B cell (primary cell): ENCODE measurements around the gene PNMA8C. TPM values are rescaled to one million over a fixed set of nuclear protein-coding genes. Genes with fewer than 3 reads are reported as not detected.

Experiments
- ATAC-seq: fragments of 200-7000 bp; cut with Tn5 transposase; one replicate; pipeline ENCODE4 v1.10.0; 2021; ENCODE audit warnings: low read depth, mild to moderate bottlenecking, moderate number of reproducible peaks, moderate library complexity
- CTCF ChIA-PET: fragments of 350-600 bp; sonication (Branson Sonifier 250); formaldehyde crosslinking; loops from one replicate; lab custom pipeline; 2021; ENCODE audit warnings: antibody characterized with exemption, inconsistent platforms; lab: Charles Lee
- POLR2A ChIA-PET: fragments of 350-600 bp; sonication (Branson Sonifier 250); formaldehyde crosslinking; loops from one replicate; lab custom pipeline; 2021; ENCODE audit warnings: antibody characterized with exemption; lab: Charles Lee
- DNase-seq: peaks from one replicate; pipeline ENCODE4 v3.0.0; 2013
- H2AFZ ChIP-seq: 2 replicates; pipeline ENCODE4 v1.6.1; 2012; ENCODE audit warnings: mild to moderate bottlenecking, low read depth, low read length; ENCODE audit not compliant: insufficient read depth, poor library complexity, severe bottlenecking
- H3K27ac ChIP-seq, 2 donors: 1 replicate in 1 of 2; 2 replicates in 1 of 2; pipeline ENCODE4 v1.5.1; 2012 to 2013; ENCODE audit warnings: low read length in 2 of 2, mild to moderate bottlenecking in 2 of 2, moderate library complexity in 1 of 2
- H3K27me3 ChIP-seq, 4 experiments: fragments of 200-600 bp in 1 of 4; sonication (generic) in 1 of 4; replicated peaks in 1 of 4; 1 replicate in 2 of 4; 2 replicates in 2 of 4; pipeline versions ENCODE4 v1.6.1 to v1.7.0; 2013 to 2016; ENCODE audit warnings: low read length in 3 of 4, mild to moderate bottlenecking in 2 of 4, mixed read lengths in 1 of 4, moderate library complexity in 1 of 4; ENCODE audit not compliant: insufficient read depth in 4 of 4, control insufficient read depth in 3 of 4; ENCODE audit errors: control extremely low read depth in 1 of 4
- H3K36me3 ChIP-seq, 2 experiments: replicated peaks in 1 of 2; 1 replicate in 1 of 2; 2 replicates in 1 of 2; pipeline versions ENCODE4 v1.6.1 to v1.7.1; 2013; ENCODE audit warnings: low read length in 1 of 2; ENCODE audit not compliant: insufficient read depth in 2 of 2, control insufficient read depth in 1 of 2; ENCODE audit errors: control extremely low read depth in 1 of 2, extremely low read depth in 1 of 2
- H3K4me1 ChIP-seq, 2 donors: fragments of 200-600 bp in 1 of 2; sonication (generic) in 1 of 2; 1 replicate in 1 of 2; 2 replicates in 1 of 2; pipeline versions ENCODE4 v1.5.1 to v1.6.1; 2013 to 2017; ENCODE audit warnings: low read length in 2 of 2; ENCODE audit not compliant: control insufficient read depth in 2 of 2, insufficient read depth in 2 of 2
- H3K4me2 ChIP-seq: replicated peaks from 2 replicates; pipeline ENCODE3; 2012; ENCODE audit warnings: mild to moderate bottlenecking, low read depth, low read length; ENCODE audit not compliant: poor library complexity, severe bottlenecking
- H3K4me3 ChIP-seq, 5 experiments: fragments of 200-600 bp in 1 of 5; sonication (generic) in 1 of 5; 1 replicate in 3 of 5; 2 replicates in 2 of 5; pipeline versions ENCODE4 v1.5.1 to v1.7.0; 2011 to 2016; ENCODE audit warnings: low read length in 4 of 5, mild to moderate bottlenecking in 4 of 5, low read depth in 2 of 5, control low read depth in 1 of 5, moderate library complexity in 1 of 5; ENCODE audit not compliant: insufficient read depth in 1 of 5; ENCODE audit errors: control extremely low read depth in 1 of 5, extremely low read depth in 1 of 5
- H3K79me2 ChIP-seq: fragments of 200-600 bp; sonication (generic); one replicate; pipeline ENCODE4 v1.6.0; 2016; ENCODE audit warnings: low read length; ENCODE audit not compliant: control insufficient read depth, insufficient read depth
- H3K9ac ChIP-seq: fragments of 200-600 bp; sonication (generic); 2 replicates; pipeline ENCODE4 v1.6.1; 2017; ENCODE audit warnings: mild to moderate bottlenecking, low read length, moderate library complexity
- H3K9me3 ChIP-seq, 3 donors: one replicate each; pipeline versions ENCODE4 v1.6.1 to v1.7.1; 2013; ENCODE audit warnings: low read length in 2 of 3; ENCODE audit not compliant: control insufficient read depth in 2 of 3, insufficient read depth in 1 of 3; ENCODE audit errors: control extremely low read depth in 1 of 3
- H4K20me1 ChIP-seq: 2 replicates; pipeline ENCODE4 v1.6.0; 2012; ENCODE audit warnings: mild to moderate bottlenecking, low read length; ENCODE audit not compliant: insufficient read depth, control insufficient read depth, poor library complexity, severe bottlenecking
- H3K27ac Mint-ChIP-seq: one replicate; pipeline ENCODE4 v1.8.0; 2021; ENCODE audit warnings: mixed read lengths
- H3K27me3 Mint-ChIP-seq: one replicate; pipeline ENCODE4 v1.8.0; 2021; ENCODE audit warnings: mixed read lengths
- H3K4me1 Mint-ChIP-seq: one replicate; pipeline ENCODE4 v1.8.0; 2021; ENCODE audit warnings: mixed read lengths
- H3K4me3 Mint-ChIP-seq: one replicate; pipeline ENCODE4 v1.8.0; 2021; ENCODE audit warnings: mixed read lengths
- H3K9me3 Mint-ChIP-seq: one replicate; pipeline ENCODE4 v1.8.0; 2022; ENCODE audit warnings: mixed read lengths; ENCODE audit not compliant: insufficient read depth
- CTCF ChIP-seq: fragments of 200-600 bp; IDR thresholded peaks from one replicate; pipeline ENCODE4 v1.8.0; 2022; ENCODE audit warnings: antibody characterized with exemption, mild to moderate bottlenecking
- EZH2 ChIP-seq: IDR thresholded peaks from 2 replicates; pipeline ENCODE4 v1.6.1; 2012; ENCODE audit warnings: borderline replicate concordance, low read depth, mild to moderate bottlenecking, moderate library complexity, low read length; ENCODE audit not compliant: insufficient read depth, poor library complexity, severe bottlenecking
- WGBS: methylation state at CpG from one replicate; pipeline ENCODE4 v1.1.5; 2013; ENCODE audit warnings: missing lambda C conversion rate; ENCODE audit not compliant: insufficient coverage; 5-methylcytosine and 5-hydroxymethylcytosine counted together
- intact Hi-C: fragments of 100-400 bp; cut with micrococcal nuclease; formaldehyde crosslinking; loops from one replicate; pipeline ENCODE4 v1.10.0; 2022
- polyA plus RNA-seq: library from polyadenylated mRNA; depleted of rRNA; stranded (reverse); fragments of >200 nt; gene quantifications from 2 replicates; pipeline ENCODE4 v1.2.3, GENCODE V29; 2012
- total RNA-seq, 2 donors: library from RNA; stranded (reverse); fragments of 120-200 nt in 1 of 2; gene quantifications; 1 replicate in 1 of 2; 2 replicates in 1 of 2; pipeline versions ENCODE4 v1.2.3 to v1.2.4, GENCODE V29; 2013 to 2022

The PNMA8C gene
- total and polyA plus RNA-seq, 2 donors (not counting 1 experiment from before 2014, with no cell fraction given) = not detected

GRCh38 chr19:46393456-46394401 is 35.0 kb downstream of the PNMA8C start:
- DNase-seq = no peak
- H3K9me3 Mint-ChIP-seq = no peaks in the 10 kb centered on the region
- no peak overlapping the region for H3K4me3 ChIP-seq
- no peak overlapping the region for H3K4me3 Mint-ChIP-seq
- H3K9ac ChIP-seq = no peak overlapping the region
- H3K4me1 ChIP-seq = peaks cover 0 to 4% of the 10 kb centered on the region in 2 donors
- H3K36me3 ChIP-seq = peaks cover 0 to 23% of the 10 kb centered on the region in 2 experiments
- peaks cover 5% of the 10 kb centered on the region for H3K4me1 Mint-ChIP-seq
- ChIA-PET POLR2A (no interaction called here), CTCF (no interaction called here)
- no peaks in the 10 kb centered on the region for H3K9me3 ChIP-seq
- intact Hi-C loops = no loop called here
- no peak overlapping the region for H3K4me2 ChIP-seq
- no peaks in the 10 kb centered on the region for H3K27me3 ChIP-seq
- H3K79me2 ChIP-seq = no peaks in the 10 kb centered on the region
- TF ChIP-seq EZH2 (no peak), CTCF (no peak)
- no peaks in the 10 kb centered on the region for H4K20me1 ChIP-seq
- peaks cover 7% of the 10 kb centered on the region for H3K27me3 Mint-ChIP-seq
- no peak overlapping the region for H2AFZ ChIP-seq
- no peak overlapping the region for H3K27ac ChIP-seq
- H3K27ac Mint-ChIP-seq = no peak overlapping the region
- WGBS = 83% methylated on average over 17 of the region's 21 CpGs
- no peak for ATAC-seq

GRCh38 chr19:46392837-46393236 is 35.9 kb downstream of the PNMA8C start:
- peaks cover 4% of the 10 kb centered on the region for H3K27me3 Mint-ChIP-seq
- CTCF ChIA-PET = interaction anchor here (0.9 kb wide), 1 partner anchor 9 kb away, joined by 3 read pairs; no protein-coding TSS in a partner anchor

More at GRCh38 chr19:46392837-46393236, 35.9 kb downstream of the PNMA8C start:
- no peak overlapping the region for H2AFZ ChIP-seq
- intact Hi-C loops = no loop called here
- TF ChIP-seq CTCF (no peak), EZH2 (no peak)
- WGBS = 50% methylated on average over 2 of the region's 4 CpGs
- H3K4me1 ChIP-seq = peaks cover 0 to 4% of the 10 kb centered on the region in 2 donors
- H3K9ac ChIP-seq = no peak overlapping the region
- ATAC-seq (no peak), DNase-seq (no peak)
- H3K79me2 ChIP-seq = no peaks in the 10 kb centered on the region
- H3K4me2 ChIP-seq = no peak overlapping the region
- POLR2A ChIA-PET = no interaction called here
- H3K9me3 ChIP-seq = no peaks in the 10 kb centered on the region
- Mint-ChIP-seq H3K9me3 (no peaks in the 10 kb centered on the region), H3K27ac (no peak overlapping the region), H3K4me1 (peaks cover 5% of the 10 kb centered on the region), H3K4me3 (no peak overlapping the region)
- peaks cover 0 to 32% of the 10 kb centered on the region in 2 experiments for H3K36me3 ChIP-seq
- H3K27ac ChIP-seq = no peak overlapping the region
- no peaks in the 10 kb centered on the region for H3K27me3 ChIP-seq
- no peaks in the 10 kb centered on the region for H4K20me1 ChIP-seq
- H3K4me3 ChIP-seq = no peak overlapping the region
